Measurements from ENCODE around the gene ALKBH5.

DNA sequence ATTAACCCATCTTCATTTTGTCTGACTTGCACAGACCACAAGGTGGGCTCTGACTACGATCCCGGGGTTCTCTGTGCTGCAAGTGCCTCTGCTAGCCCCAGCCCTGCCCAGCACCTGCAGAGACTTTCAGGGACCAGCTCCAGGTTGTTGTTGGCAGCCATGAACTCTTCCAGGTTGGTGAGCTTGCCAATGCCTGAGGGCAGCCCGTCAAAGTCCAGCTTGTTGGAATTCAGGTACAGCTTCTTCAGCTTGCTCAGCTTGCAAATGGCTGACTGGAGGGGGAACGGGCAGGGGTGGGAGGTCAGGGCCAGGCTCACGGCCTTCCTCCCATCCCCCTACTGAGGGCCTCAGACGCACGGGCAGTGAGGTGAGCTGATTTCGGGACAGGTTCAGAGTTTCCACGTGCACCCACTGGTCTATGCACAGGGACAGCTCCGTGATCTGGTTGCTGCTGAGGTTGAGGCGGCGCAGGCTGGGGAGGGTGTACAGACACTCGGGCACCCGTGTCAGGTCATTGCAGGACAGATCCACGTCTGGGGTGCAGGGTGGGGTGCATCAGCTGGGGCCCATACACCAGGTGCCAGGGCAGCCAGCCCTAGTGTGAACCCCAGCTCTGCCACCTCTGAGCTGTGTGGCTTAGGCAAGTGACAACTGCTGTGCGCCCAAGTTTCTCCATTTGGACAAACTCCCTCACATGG is 69.7 kb downstream of the ALKBH5 start:
- TF ChIP-seq FOXK1 (CRISPR knock-in tag; IDR thresholded peaks at IDR 0.05) (no peak), NFATC4 (CRISPR knock-in tag; IDR thresholded peaks at IDR 0.05) (no peak), ESRRA (CRISPR knock-in tag; IDR thresholded peaks at IDR 0.05; ENCODE audit: borderline replicate concordance) (no peak), TCF7 (CRISPR knock-in tag; IDR thresholded peaks at IDR 0.05; ENCODE audit: low read depth) (no peak), MXD4 (CRISPR knock-in tag; IDR thresholded peaks at IDR 0.05; ENCODE audit: borderline replicate concordance) (no peak), CBFB (CRISPR knock-in tag; IDR thresholded peaks at IDR 0.05; ENCODE audit: low read depth) (no peak), CREB1 (CRISPR knock-in tag; IDR thresholded peaks at IDR 0.05) (no peak), TP53 (CRISPR knock-in tag; IDR thresholded peaks at IDR 0.05) (no peak), NR2C2 (CRISPR knock-in tag; IDR thresholded peaks at IDR 0.05) (no peak), GABPB1 (CRISPR knock-in tag; IDR thresholded peaks at IDR 0.05) (no peak)
- TF ChIP-seq, protein P1, sequence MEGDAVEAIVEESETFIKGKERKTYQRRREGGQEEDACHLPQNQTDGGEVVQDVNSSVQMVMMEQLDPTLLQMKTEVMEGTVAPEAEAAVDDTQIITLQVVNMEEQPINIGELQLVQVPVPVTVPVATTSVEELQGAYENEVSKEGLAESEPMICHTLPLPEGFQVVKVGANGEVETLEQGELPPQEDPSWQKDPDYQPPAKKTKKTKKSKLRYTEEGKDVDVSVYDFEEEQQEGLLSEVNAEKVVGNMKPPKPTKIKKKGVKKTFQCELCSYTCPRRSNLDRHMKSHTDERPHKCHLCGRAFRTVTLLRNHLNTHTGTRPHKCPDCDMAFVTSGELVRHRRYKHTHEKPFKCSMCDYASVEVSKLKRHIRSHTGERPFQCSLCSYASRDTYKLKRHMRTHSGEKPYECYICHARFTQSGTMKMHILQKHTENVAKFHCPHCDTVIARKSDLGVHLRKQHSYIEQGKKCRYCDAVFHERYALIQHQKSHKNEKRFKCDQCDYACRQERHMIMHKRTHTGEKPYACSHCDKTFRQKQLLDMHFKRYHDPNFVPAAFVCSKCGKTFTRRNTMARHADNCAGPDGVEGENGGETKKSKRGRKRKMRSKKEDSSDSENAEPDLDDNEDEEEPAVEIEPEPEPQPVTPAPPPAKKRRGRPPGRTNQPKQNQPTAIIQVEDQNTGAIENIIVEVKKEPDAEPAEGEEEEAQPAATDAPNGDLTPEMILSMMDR (IDR thresholded peaks at IDR 0.05) = no peak
- TF ChIP-seq, protein P2, sequence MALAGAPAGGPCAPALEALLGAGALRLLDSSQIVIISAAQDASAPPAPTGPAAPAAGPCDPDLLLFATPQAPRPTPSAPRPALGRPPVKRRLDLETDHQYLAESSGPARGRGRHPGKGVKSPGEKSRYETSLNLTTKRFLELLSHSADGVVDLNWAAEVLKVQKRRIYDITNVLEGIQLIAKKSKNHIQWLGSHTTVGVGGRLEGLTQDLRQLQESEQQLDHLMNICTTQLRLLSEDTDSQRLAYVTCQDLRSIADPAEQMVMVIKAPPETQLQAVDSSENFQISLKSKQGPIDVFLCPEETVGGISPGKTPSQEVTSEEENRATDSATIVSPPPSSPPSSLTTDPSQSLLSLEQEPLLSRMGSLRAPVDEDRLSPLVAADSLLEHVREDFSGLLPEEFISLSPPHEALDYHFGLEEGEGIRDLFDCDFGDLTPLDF (CRISPR knock-in tag; IDR thresholded peaks at IDR 0.05) = no peak
- TF ChIP-seq, protein P3, sequence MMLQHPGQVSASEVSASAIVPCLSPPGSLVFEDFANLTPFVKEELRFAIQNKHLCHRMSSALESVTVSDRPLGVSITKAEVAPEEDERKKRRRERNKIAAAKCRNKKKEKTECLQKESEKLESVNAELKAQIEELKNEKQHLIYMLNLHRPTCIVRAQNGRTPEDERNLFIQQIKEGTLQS (CRISPR knock-in tag; conservative IDR thresholded peaks at IDR 0.05) = no peak
- TF ChIP-seq, protein P4, sequence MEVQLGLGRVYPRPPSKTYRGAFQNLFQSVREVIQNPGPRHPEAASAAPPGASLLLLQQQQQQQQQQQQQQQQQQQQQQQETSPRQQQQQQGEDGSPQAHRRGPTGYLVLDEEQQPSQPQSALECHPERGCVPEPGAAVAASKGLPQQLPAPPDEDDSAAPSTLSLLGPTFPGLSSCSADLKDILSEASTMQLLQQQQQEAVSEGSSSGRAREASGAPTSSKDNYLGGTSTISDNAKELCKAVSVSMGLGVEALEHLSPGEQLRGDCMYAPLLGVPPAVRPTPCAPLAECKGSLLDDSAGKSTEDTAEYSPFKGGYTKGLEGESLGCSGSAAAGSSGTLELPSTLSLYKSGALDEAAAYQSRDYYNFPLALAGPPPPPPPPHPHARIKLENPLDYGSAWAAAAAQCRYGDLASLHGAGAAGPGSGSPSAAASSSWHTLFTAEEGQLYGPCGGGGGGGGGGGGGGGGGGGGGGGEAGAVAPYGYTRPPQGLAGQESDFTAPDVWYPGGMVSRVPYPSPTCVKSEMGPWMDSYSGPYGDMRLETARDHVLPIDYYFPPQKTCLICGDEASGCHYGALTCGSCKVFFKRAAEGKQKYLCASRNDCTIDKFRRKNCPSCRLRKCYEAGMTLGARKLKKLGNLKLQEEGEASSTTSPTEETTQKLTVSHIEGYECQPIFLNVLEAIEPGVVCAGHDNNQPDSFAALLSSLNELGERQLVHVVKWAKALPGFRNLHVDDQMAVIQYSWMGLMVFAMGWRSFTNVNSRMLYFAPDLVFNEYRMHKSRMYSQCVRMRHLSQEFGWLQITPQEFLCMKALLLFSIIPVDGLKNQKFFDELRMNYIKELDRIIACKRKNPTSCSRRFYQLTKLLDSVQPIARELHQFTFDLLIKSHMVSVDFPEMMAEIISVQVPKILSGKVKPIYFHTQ (CRISPR knock-in tag; IDR thresholded peaks at IDR 0.05) = no peak

All from WTC11 (cell line).